Type B pancreatic cell (in vitro differentiated cells): Measurements from ENCODE around the gene PSMD13. TPM values are rescaled to one million over a fixed set of nuclear protein-coding genes. Genes with fewer than 3 reads are reported as not detected.
"Not testable (repeated sequence)": the region's sequence is repeated elsewhere in the genome, so short reads cannot be mapped to it uniquely, and the experiment has no call there.

Experiments
- DNase-seq: peaks from one replicate; pipeline ENCODE4 v3.0.0; 2021; ENCODE audit warnings: mixed read lengths; ENCODE audit not compliant: unreplicated experiment; ENCODE audit errors: extremely low spot score
- H3K27ac Mint-ChIP-seq: 2 replicates; pipeline ENCODE4 v1.8.0; 2021; ENCODE audit warnings: mild to moderate bottlenecking, mixed read lengths
- H3K27me3 Mint-ChIP-seq: 2 replicates; pipeline ENCODE4 v1.8.0; 2021; ENCODE audit warnings: mixed read lengths
- H3K36me3 Mint-ChIP-seq: 2 replicates; pipeline ENCODE4 v1.8.0; 2021; ENCODE audit warnings: mixed read lengths
- H3K4me1 Mint-ChIP-seq: one replicate; pipeline ENCODE4 v1.8.0; 2021; ENCODE audit warnings: mixed read lengths; ENCODE audit not compliant: unreplicated experiment
- H3K4me3 Mint-ChIP-seq: 2 replicates; pipeline ENCODE4 v1.8.0; 2021; ENCODE audit warnings: mild to moderate bottlenecking, mixed read lengths
- H3K9me3 Mint-ChIP-seq: 2 replicates; pipeline ENCODE4 v1.8.0; 2021; ENCODE audit warnings: mixed read lengths
- total RNA-seq: library from RNA; stranded (reverse); gene quantifications from 2 replicates; pipeline ENCODE4 v1.2.1, GENCODE V29; 2021; ENCODE audit warnings: low replicate concordance
- TF ChIP-seq, protein P1 (sequence below): fragments of 200-600 bp; sonication (generic); conservative IDR thresholded peaks from 2 replicates; pipeline ENCODE4 v1.5.0; 2021; ENCODE audit warnings: antibody characterized with exemption, mild to moderate bottlenecking

PSMD13 gene
- total RNA-seq, 1 donor from 2014 or later: 115 TPM

DNA sequence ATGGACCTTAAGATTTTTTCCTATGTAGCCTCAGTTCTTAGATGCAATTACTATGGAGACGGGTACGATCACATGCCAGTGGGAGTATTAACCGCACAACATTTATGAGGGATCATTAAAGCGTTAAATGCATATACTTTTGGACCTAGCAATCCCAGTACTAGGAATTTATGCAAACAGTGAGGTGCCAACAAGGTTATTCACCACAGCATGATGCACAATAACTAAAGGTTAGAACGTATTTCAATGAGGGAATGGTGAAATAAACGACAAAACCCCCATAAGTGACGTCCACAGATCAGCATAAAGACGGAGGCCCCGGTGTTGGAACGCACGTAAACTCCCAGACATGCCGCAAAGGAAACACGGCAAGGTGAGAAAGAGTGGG, 1.2 kb upstream of the PSMD13 start:
- Mint-ChIP-seq H3K27me3 (no peaks in the 10 kb centered on the region), H3K36me3 (peaks cover 8% of the 10 kb centered on the region), H3K4me1 (peaks cover 20% of the 10 kb centered on the region), H3K4me3 (peak overlapping the region; percentile 99), H3K9me3 (no peaks in the 10 kb centered on the region), H3K27ac (peak overlapping the region; percentile 87)
- DNase-seq: no peak
- TF ChIP-seq, protein P1, sequence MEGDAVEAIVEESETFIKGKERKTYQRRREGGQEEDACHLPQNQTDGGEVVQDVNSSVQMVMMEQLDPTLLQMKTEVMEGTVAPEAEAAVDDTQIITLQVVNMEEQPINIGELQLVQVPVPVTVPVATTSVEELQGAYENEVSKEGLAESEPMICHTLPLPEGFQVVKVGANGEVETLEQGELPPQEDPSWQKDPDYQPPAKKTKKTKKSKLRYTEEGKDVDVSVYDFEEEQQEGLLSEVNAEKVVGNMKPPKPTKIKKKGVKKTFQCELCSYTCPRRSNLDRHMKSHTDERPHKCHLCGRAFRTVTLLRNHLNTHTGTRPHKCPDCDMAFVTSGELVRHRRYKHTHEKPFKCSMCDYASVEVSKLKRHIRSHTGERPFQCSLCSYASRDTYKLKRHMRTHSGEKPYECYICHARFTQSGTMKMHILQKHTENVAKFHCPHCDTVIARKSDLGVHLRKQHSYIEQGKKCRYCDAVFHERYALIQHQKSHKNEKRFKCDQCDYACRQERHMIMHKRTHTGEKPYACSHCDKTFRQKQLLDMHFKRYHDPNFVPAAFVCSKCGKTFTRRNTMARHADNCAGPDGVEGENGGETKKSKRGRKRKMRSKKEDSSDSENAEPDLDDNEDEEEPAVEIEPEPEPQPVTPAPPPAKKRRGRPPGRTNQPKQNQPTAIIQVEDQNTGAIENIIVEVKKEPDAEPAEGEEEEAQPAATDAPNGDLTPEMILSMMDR: no peak

- H3K4me3 Mint-ChIP-seq: peak within 1 kb of the TSS; percentile 99
- peaks cover 8% of the 10 kb centered on the region for H3K36me3 Mint-ChIP-seq
- H3K4me1 Mint-ChIP-seq: peaks cover 20% of the 10 kb centered on the region
- peak within 1 kb of the TSS; percentile 96 for H3K27ac Mint-ChIP-seq
- DNase-seq: peak; percentile 86
- H3K9me3 Mint-ChIP-seq: no peaks in the 10 kb centered on the region
- H3K27me3 Mint-ChIP-seq: no peaks in the 10 kb centered on the region
- TF ChIP-seq, protein P1: peak; percentile 62
Measured at GRCh38 chr11:235997-236773, 591 bp upstream of the PSMD13 start, which contains the start of gene SIRT3. TSS of gene SIRT3 (minus strand) at chr11:236342. CDS start at chr11:236328, 14 bp downstream.

DNA sequence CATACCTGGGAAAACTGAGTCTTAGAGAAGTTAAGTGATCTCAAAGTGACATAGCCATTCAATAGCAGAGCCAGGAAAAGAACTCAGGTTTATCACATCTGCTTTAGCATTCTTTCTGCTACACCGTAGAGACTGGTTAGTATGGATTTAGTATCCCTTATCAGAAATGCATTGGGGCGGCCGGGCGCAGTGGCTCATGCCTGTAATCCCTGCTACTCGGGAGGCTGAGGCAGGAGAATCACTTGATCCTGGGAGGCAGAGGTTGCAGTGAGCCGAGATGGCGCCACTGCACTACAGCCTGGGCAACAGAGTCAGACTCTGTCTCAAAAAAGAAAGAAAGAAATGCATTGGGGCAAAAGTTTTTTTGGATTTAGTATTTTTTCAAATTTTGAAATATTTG, 1.6 kb downstream of the PSMD13 start:
- H3K27ac Mint-ChIP-seq: peak overlapping the region; percentile 96
- not testable (repeated sequence) for DNase-seq, H3K27me3 Mint-ChIP-seq, H3K9me3 Mint-ChIP-seq, H3K36me3 Mint-ChIP-seq
- H3K4me1 Mint-ChIP-seq: peaks cover 20% of the 10 kb centered on the region
- H3K4me3 Mint-ChIP-seq: peak overlapping the region; percentile 99

DNA sequence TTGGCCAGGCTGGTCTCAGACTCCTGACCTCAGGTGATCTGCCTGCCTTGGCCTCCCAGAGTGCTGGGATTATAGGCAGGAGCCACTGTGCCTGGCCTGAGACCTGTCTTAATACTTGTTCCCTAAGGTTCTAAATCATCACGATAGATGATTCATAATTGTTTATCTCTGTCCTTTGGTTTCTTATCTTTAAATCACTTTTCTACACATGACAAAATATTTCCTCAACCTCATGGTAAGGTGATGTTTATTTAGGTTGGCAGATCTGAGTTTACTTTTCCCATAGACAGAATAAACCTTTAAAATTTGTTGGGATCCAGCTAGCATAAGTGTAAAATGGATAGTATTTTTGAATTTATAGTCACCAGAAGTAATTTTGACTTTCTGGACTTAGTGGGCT, 3.5 kb downstream of the PSMD13 start:
- Mint-ChIP-seq H3K4me3 (no peak overlapping the region), H3K27ac (no peak overlapping the region), H3K36me3 (peaks cover 4% of the 10 kb centered on the region), H3K27me3 (no peaks in the 10 kb centered on the region), H3K9me3 (no peaks in the 10 kb centered on the region), H3K4me1 (peaks cover 17% of the 10 kb centered on the region)
- DNase-seq: no peak
- TF ChIP-seq, protein P1: no peak

DNA sequence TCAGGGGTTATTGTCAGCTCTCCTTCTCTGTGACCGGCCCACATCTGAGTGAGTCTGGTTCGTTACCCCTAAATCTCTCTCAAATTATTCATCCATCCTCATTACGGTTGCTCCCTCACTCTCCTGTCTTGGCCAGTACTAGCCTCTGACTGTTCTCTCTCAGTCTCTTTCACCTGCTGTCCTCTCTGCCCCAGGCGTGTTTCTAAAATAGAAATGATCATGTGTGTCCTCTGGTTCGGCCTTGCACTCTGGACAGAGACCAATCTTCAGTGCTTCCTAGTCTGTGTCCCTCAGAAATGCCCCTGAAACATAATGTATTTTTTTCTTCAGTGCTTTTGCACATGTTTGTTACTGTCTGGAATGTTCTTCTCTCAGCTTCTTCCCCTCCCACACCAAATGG, 4.9 kb downstream of the PSMD13 start:
- H3K36me3 Mint-ChIP-seq: peaks cover 10% of the 10 kb centered on the region
- no peak overlapping the region for H3K27ac Mint-ChIP-seq
- no peaks in the 10 kb centered on the region for H3K27me3 Mint-ChIP-seq
- peaks cover 10% of the 10 kb centered on the region for H3K4me1 Mint-ChIP-seq
- no peaks in the 10 kb centered on the region for H3K9me3 Mint-ChIP-seq
- TF ChIP-seq, protein P1: no peak
- peak overlapping the region; percentile 10 for H3K4me3 Mint-ChIP-seq
- DNase-seq: no peak

DNA sequence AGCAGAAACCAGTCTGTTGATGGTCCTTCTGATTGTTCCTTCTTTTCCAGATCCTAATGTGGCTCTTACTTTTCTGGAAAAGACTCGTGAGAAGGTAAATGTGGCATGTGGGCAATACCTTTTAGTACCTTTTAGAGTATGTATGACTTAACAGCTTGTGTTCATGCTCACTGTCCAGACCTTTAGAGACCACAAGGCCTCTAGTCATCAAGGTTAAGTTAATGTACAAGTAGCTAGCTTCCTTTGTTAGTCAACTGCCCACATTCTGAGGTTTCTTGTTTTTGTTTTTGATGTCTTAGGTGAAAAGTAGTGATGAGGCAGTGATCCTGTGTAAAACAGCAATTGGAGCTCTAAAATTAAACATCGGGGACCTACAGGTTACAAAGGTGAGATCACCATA, 7.6 kb downstream of the PSMD13 start:
- Mint-ChIP-seq H3K27me3 (no peaks in the 10 kb centered on the region), H3K36me3 (peaks cover 22% of the 10 kb centered on the region), H3K9me3 (no peaks in the 10 kb centered on the region), H3K4me1 (no peaks in the 10 kb centered on the region), H3K4me3 (no peak overlapping the region), H3K27ac (no peak overlapping the region)
- TF ChIP-seq, protein P1: no peak
- DNase-seq: no peak
